ENCODE data around the gene CELA2B. TPM values are rescaled to one million over a fixed set of nuclear protein-coding genes. Genes with fewer than 3 reads are reported as not detected.

The CELA2B gene
- total RNA-seq, 1 experiment from 2014 or later = not detected

DNA sequence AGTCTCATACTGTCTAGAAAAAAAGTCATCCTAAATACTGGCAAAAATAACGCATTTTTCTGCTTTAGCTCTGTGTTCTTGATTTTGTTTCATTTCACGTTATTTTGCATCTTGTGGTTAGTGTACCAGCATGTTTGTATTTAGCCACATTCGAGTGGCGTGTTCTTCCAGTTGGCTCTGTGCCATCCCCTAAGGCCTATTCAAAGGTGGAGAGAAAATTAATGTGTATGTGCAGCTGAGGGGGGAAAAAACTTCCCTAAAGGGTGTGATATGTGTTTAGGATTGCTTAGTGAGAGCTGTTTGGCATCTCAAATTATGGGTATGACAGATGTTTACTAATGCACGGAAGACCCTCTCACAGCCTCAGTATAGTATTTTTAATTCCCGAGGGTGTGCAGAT lies 62.9 kb downstream of the CELA2B start:
- ATAC-seq (no peak), DNase-seq (ENCODE audit: low spot score) (no peak)
- H3K27ac Mint-ChIP-seq = peak overlapping the region; percentile 71; the same call in 1 of the 2 replicates
- ChIA-PET POLR2A (interaction anchor here (0.6 kb wide), 1 partner anchor 34 kb away, joined by 3 read pairs; no protein-coding TSS in a partner anchor), CTCF (no interaction called here)
- H3K4me3 Mint-ChIP-seq = no peak overlapping the region
- no peaks in the 10 kb centered on the region for H3K9me3 Mint-ChIP-seq
- TF ChIP-seq, protein P1, sequence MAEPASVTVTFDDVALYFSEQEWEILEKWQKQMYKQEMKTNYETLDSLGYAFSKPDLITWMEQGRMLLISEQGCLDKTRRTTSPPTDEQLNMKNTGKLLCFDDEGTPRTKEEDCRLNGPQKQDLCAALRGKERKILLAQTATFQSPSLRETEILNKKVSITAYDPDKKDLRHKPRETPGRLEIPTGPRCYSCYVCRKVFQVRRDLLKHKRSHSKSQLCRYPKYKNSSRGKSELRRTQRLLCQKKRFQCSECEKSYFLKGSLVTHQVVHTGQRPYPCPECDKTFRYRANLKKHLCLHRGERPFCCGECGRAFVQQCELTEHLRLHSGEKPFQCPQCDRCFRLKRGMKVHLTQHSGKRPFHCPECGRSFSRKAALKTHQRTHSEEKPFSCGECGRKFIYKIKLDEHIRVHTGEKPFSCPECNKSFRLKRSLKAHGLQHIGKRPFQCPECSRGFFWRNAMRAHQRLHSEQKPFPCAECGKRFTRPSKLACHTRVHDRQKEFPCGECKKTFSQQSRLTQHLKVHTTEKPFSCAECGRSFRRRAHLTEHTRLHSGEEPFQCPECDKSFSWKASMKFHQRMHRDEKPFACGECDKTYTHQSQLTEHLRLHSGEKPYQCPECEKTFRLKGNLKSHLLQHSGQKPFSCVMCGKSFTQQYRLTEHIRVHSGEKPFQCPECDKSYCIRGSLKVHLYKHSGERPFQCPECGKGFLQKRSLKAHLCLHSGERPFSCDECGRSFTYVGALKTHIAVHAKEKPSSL (CRISPR knock-in tag; conservative IDR thresholded peaks at IDR 0.05) = no peak
- no peak for TF ChIP-seq ZNF671 (CRISPR knock-in tag; IDR thresholded peaks at IDR 0.05)
- TF ChIP-seq NR1H2 (CRISPR knock-in tag; IDR thresholded peaks at IDR 0.05) = no peak
- TF ChIP-seq, protein P2, sequence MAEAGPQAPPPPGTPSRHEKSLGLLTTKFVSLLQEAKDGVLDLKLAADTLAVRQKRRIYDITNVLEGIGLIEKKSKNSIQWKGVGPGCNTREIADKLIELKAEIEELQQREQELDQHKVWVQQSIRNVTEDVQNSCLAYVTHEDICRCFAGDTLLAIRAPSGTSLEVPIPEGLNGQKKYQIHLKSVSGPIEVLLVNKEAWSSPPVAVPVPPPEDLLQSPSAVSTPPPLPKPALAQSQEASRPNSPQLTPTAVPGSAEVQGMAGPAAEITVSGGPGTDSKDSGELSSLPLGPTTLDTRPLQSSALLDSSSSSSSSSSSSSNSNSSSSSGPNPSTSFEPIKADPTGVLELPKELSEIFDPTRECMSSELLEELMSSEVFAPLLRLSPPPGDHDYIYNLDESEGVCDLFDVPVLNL (CRISPR knock-in tag; IDR thresholded peaks at IDR 0.05; ENCODE audit: borderline replicate concordance, low read depth) = no peak
- no peak for TF ChIP-seq SMAD3 (CRISPR knock-in tag; IDR thresholded peaks at IDR 0.05; ENCODE audit: borderline replicate concordance)
- no peak for TF ChIP-seq FOXK1 (CRISPR knock-in tag; IDR thresholded peaks at IDR 0.05)
- no peak for TF ChIP-seq GRHL2 (CRISPR knock-in tag; IDR thresholded peaks at IDR 0.05; ENCODE audit: insufficient replicate concordance, severe bottlenecking)
- TF ChIP-seq GTF2I (CRISPR knock-in tag; conservative IDR thresholded peaks at IDR 0.05) = no peak
- no peak for TF ChIP-seq SP1 (CRISPR knock-in tag; conservative IDR thresholded peaks at IDR 0.05)
- no peak for TF ChIP-seq FOXP1 (CRISPR knock-in tag; IDR thresholded peaks at IDR 0.05; ENCODE audit: borderline replicate concordance)
- no peak for TF ChIP-seq SMAD4 (CRISPR knock-in tag; IDR thresholded peaks at IDR 0.05)
- TF ChIP-seq, protein P3, sequence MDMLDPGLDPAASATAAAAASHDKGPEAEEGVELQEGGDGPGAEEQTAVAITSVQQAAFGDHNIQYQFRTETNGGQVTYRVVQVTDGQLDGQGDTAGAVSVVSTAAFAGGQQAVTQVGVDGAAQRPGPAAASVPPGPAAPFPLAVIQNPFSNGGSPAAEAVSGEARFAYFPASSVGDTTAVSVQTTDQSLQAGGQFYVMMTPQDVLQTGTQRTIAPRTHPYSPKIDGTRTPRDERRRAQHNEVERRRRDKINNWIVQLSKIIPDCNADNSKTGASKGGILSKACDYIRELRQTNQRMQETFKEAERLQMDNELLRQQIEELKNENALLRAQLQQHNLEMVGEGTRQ (CRISPR knock-in tag; IDR thresholded peaks at IDR 0.05) = no peak
- no peak for TF ChIP-seq ZNF416 (CRISPR knock-in tag; IDR thresholded peaks at IDR 0.05)
- no peak for TF ChIP-seq RELA (CRISPR knock-in tag; IDR thresholded peaks at IDR 0.05; ENCODE audit: borderline replicate concordance)
- TF ChIP-seq HMGA2 (CRISPR knock-in tag; IDR thresholded peaks at IDR 0.05) = no peak
- no peak for TF ChIP-seq CBFB (CRISPR knock-in tag; IDR thresholded peaks at IDR 0.05; ENCODE audit: low read depth)
- TF ChIP-seq NFE2L1 (CRISPR knock-in tag; IDR thresholded peaks at IDR 0.05) = no peak
- no peaks in the 10 kb centered on the region for H3K27me3 Mint-ChIP-seq (ENCODE audit: low read depth)
- H3K4me1 Mint-ChIP-seq = no peaks in the 10 kb centered on the region
- H3K36me3 Mint-ChIP-seq = peaks cover 25% of the 10 kb centered on the region

DNA sequence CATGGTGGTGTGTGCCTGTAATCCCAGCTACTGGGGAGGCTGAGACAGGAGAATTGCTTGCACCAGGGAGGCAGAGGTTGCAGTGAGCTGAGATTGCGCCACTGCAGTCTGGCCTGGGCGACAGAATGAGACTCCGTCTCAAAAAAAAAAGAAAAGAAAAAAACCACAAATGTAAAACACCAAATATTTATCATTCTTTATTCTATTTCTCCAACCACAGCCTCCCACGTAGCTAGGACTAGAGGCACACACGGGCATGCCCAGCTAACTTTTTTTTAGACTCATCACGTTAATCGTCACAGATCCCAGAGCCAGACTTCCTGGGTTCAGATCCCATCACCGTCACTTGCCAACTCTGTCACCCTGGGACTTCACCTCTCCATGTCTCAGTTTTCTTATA lies 64.3 kb downstream of the CELA2B start:
- no peaks in the 10 kb centered on the region for H3K9me3 Mint-ChIP-seq
- ATAC-seq (no peak), DNase-seq (ENCODE audit: low spot score) (no peak)
- POLR2A ChIA-PET = no interaction called here
- CTCF ChIA-PET = no interaction called here
- H3K4me1 Mint-ChIP-seq = no peaks in the 10 kb centered on the region
- TF ChIP-seq, protein P4, sequence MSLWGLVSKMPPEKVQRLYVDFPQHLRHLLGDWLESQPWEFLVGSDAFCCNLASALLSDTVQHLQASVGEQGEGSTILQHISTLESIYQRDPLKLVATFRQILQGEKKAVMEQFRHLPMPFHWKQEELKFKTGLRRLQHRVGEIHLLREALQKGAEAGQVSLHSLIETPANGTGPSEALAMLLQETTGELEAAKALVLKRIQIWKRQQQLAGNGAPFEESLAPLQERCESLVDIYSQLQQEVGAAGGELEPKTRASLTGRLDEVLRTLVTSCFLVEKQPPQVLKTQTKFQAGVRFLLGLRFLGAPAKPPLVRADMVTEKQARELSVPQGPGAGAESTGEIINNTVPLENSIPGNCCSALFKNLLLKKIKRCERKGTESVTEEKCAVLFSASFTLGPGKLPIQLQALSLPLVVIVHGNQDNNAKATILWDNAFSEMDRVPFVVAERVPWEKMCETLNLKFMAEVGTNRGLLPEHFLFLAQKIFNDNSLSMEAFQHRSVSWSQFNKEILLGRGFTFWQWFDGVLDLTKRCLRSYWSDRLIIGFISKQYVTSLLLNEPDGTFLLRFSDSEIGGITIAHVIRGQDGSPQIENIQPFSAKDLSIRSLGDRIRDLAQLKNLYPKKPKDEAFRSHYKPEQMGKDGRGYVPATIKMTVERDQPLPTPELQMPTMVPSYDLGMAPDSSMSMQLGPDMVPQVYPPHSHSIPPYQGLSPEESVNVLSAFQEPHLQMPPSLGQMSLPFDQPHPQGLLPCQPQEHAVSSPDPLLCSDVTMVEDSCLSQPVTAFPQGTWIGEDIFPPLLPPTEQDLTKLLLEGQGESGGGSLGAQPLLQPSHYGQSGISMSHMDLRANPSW (CRISPR knock-in tag; conservative IDR thresholded peaks at IDR 0.05; ENCODE audit: low read depth) = no peak
- no peak for TF ChIP-seq SMAD3 (CRISPR knock-in tag; IDR thresholded peaks at IDR 0.05; ENCODE audit: borderline replicate concordance)
- TF ChIP-seq, protein P2 (CRISPR knock-in tag; IDR thresholded peaks at IDR 0.05; ENCODE audit: borderline replicate concordance, low read depth) = no peak
- TF ChIP-seq, protein P5, sequence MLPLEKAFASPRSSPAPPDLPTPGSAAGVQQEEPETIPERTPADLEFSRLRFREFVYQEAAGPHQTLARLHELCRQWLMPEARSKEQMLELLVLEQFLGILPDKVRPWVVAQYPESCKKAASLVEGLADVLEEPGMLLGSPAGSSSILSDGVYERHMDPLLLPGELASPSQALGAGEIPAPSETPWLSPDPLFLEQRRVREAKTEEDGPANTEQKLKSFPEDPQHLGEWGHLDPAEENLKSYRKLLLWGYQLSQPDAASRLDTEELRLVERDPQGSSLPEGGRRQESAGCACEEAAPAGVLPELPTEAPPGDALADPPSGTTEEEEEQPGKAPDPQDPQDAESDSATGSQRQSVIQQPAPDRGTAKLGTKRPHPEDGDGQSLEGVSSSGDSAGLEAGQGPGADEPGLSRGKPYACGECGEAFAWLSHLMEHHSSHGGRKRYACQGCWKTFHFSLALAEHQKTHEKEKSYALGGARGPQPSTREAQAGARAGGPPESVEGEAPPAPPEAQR (CRISPR knock-in tag; IDR thresholded peaks at IDR 0.05) = no peak
- no peaks in the 10 kb centered on the region for H3K27me3 Mint-ChIP-seq (ENCODE audit: low read depth)
- H3K27ac Mint-ChIP-seq = peak overlapping the region; percentile 77; the same call in 1 of the 2 replicates
- no peak overlapping the region for H3K4me3 Mint-ChIP-seq
- H3K36me3 Mint-ChIP-seq = peaks cover 27% of the 10 kb centered on the region

All from WTC11 (cell line).